Measurements from ENCODE around the gene HDDC3.
A peak's percentile ranks its signal among the peaks of the same experiment; 100 is the strongest.

Gene HDDC3

DNA sequence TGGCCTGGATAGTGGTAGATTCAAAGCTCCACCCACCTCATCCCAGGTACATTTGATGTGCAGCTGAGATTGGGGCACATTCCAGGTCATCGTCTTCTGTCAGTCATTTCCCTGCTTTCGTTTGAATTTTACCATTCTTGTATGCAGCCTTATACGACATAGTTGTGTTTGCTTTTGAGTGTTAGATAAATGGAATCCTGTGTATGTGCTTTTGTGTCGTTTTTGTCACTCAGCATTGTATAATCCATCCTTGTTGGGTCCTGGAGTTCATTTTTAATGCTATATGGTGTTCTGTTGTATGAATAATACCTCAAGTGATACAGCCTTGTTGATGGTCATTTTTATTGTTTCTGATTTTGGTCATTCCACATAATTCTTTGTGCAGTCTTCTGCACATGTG, 29.7 kb upstream of the HDDC3 start:
- Histone ChIP-seq H3K4me3 (ENCODE audit: low read depth in 1 of 2, low read length in 2 of 2) (no peak overlapping the region), H3K27ac (ENCODE audit: low read depth, low read length) (no peak overlapping the region), H3K9ac (ENCODE audit: low read depth in 1 of 2, low read length in 2 of 2) (no peak overlapping the region), H3K4me1 (ENCODE audit: control insufficient read depth in 1 of 2, insufficient read depth in 2 of 2, low read length in 2 of 2) (peaks cover 9% of the 10 kb centered on the region in 2 donors), H3K27me3 (ENCODE audit: control insufficient read depth in 1 of 2, insufficient read depth in 2 of 2, low read length in 2 of 2) (no peaks in the 10 kb centered on the region), H3K36me3 (ENCODE audit: control insufficient read depth in 1 of 2, insufficient read depth in 2 of 2, low read length in 2 of 2) (peaks cover 24 to 53% of the 10 kb centered on the region in 2 donors), H3K9me3 (ENCODE audit: control insufficient read depth in 1 of 2, low read length in 2 of 2) (no peaks in the 10 kb centered on the region)

DNA sequence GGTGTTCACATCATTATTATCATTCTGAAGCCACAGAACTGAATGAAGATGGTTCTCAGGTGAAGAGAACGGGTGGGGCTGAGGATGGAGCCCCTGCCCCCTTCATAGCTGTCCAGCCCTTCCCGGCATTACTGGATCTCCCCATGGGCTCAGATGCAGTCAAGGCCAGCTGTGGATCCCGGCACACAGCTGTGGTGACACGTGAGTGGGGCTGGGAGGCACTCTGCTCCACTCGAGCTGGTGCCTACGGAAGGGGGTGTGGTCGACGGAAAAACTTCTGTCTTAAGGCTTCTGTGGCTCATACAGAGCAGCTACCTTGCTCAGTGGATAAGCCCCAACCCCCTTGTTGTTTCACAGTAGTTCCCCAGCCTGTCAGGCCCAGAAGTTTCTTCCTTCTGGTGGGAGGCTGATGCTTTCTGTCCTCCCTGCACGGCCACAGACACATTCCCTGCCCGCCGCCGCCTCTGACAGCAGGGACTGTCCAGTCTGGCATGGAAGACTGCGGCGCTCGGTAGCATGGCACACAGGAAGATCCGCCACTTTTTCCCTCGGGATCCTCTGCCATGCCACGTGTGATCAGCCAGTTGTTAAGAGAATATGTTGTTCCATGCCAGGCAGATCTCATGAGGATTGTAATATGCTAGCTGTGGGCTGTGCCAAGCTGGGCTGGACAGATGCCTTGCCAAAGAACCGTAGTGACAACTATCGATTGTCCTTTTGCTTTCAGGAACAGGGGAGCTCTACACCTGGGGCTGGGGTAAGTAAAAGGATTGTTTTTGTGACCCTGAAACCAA, 28.1 kb upstream of the HDDC3 start:
- Histone ChIP-seq H3K27me3 (ENCODE audit: control insufficient read depth in 1 of 2, insufficient read depth in 2 of 2, low read length in 2 of 2) (no peaks in the 10 kb centered on the region), H3K4me3 (ENCODE audit: low read depth in 1 of 2, low read length in 2 of 2) (no peak overlapping the region), H3K36me3 (ENCODE audit: control insufficient read depth in 1 of 2, insufficient read depth in 2 of 2, low read length in 2 of 2) (peaks cover 22 to 41% of the 10 kb centered on the region in 2 donors), H3K27ac (ENCODE audit: low read depth, low read length) (no peak overlapping the region), H3K9ac (ENCODE audit: low read depth in 1 of 2, low read length in 2 of 2) (no peak overlapping the region), H3K9me3 (ENCODE audit: control insufficient read depth in 1 of 2, low read length in 2 of 2) (no peaks in the 10 kb centered on the region), H3K4me1 (ENCODE audit: control insufficient read depth in 1 of 2, insufficient read depth in 2 of 2, low read length in 2 of 2) (peaks cover 17 to 18% of the 10 kb centered on the region in 2 donors)

DNA sequence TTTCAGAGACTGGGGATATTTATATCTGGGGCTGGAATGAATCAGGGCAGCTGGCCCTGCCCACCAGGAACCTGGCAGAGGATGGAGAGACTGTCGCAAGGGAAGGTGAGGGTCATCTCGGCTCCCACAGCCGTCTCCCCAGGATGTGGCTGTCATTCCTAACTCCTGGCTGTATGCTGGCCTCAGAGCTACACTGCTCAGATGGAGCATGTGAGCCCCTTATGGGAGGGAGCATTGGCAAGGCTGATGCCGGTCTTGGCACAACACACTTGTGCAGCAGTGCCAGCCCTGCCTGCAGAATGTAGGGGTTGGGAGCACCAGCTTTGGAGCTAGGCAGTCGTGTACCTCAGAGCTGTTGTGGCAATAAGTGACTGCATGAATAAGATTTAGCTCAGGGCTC, 27.5 kb upstream of the HDDC3 start:
- Histone ChIP-seq H3K36me3 (ENCODE audit: control insufficient read depth in 1 of 2, insufficient read depth in 2 of 2, low read length in 2 of 2) (peaks cover 22 to 41% of the 10 kb centered on the region in 2 donors), H3K27me3 (ENCODE audit: control insufficient read depth in 1 of 2, insufficient read depth in 2 of 2, low read length in 2 of 2) (no peaks in the 10 kb centered on the region), H3K9me3 (ENCODE audit: control insufficient read depth in 1 of 2, low read length in 2 of 2) (no peaks in the 10 kb centered on the region), H3K4me1 (ENCODE audit: control insufficient read depth in 1 of 2, insufficient read depth in 2 of 2, low read length in 2 of 2) (peaks cover 20 to 22% of the 10 kb centered on the region in 2 donors), H3K4me3 (ENCODE audit: low read depth in 1 of 2, low read length in 2 of 2) (no peak overlapping the region), H3K9ac (ENCODE audit: low read depth in 1 of 2, low read length in 2 of 2) (no peak overlapping the region), H3K27ac (ENCODE audit: low read depth, low read length) (no peak overlapping the region)

DNA sequence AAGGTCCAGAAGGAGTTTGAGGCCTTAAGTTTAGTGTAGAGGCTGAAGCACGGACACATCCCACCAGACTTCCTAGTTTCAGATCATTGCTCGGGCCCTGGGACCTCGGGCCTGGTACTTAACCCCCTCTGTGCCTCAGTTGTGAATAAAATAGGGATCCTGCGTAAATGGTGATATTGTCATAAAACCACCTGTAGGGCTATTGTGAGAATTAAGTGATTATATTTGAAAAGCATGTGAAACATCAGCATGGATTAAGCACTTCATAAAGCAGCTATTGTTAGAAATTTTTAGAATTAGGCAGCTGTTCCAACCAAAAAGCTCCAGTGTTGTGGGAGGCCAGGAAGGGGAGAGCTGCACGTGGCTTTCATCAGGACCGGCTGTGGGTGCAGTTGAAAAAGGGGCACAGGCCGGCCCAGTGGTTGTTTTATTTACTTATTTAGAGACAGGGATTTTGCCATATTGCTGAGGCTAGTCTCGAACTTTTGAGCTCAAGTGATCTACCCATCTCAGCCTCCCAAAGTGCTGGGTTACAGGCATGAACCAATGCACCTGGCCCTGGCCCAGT, 26.8 kb upstream of the HDDC3 start:
- H3K27me3 ChIP-seq (ENCODE audit: control insufficient read depth in 1 of 2, insufficient read depth in 2 of 2, low read length in 2 of 2), result no peaks in the 10 kb centered on the region

DNA sequence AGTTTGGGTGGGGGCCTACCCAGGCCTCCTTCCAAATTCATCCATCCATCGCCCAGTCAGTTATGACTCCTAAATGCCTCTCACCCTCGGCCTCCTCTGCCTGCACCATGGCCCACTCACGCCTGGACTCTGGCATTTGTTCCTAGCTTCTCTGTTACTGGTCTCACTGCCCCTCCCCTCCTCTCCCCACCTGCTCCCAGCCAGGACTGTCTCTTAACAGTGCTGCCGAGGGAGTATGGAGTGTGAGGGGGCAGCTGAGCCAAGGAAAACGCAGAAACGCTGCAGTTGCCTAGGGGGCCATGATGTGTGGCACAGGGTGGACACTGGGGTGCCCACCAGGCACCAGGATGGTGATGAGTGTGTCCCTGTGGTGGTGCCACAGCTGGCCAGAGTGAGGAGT, 25.4 kb upstream of the HDDC3 start:
- Histone ChIP-seq H3K4me3 (ENCODE audit: low read depth in 1 of 2, low read length in 2 of 2) (peak overlapping the region; percentile 72 to 77), H3K36me3 (ENCODE audit: control insufficient read depth in 1 of 2, insufficient read depth in 2 of 2, low read length in 2 of 2) (peaks cover 27 to 40% of the 10 kb centered on the region in 2 donors), H3K4me1 (ENCODE audit: control insufficient read depth in 1 of 2, insufficient read depth in 2 of 2, low read length in 2 of 2) (peaks cover 20 to 22% of the 10 kb centered on the region in 2 donors), H3K27me3 (ENCODE audit: control insufficient read depth in 1 of 2, insufficient read depth in 2 of 2, low read length in 2 of 2) (no peaks in the 10 kb centered on the region), H3K9me3 (ENCODE audit: control insufficient read depth in 1 of 2, low read length in 2 of 2) (no peaks in the 10 kb centered on the region), H3K9ac (ENCODE audit: low read depth in 1 of 2, low read length in 2 of 2) (peak overlapping the region in 1 of 2 donors; percentile 69), H3K27ac (ENCODE audit: low read depth, low read length) (no peak overlapping the region)

More for the DNA sequence above, 26.8 kb upstream of the HDDC3 start:
- peaks cover 22 to 40% of the 10 kb centered on the region in 2 donors for H3K36me3 ChIP-seq (ENCODE audit: control insufficient read depth in 1 of 2, insufficient read depth in 2 of 2, low read length in 2 of 2)
- peaks cover 20 to 22% of the 10 kb centered on the region in 2 donors for H3K4me1 ChIP-seq (ENCODE audit: control insufficient read depth in 1 of 2, insufficient read depth in 2 of 2, low read length in 2 of 2)
- no peak overlapping the region for H3K9ac ChIP-seq (ENCODE audit: low read depth in 1 of 2, low read length in 2 of 2)
- no peak overlapping the region for H3K27ac ChIP-seq (ENCODE audit: low read depth, low read length)
- no peak overlapping the region for H3K4me3 ChIP-seq (ENCODE audit: low read depth in 1 of 2, low read length in 2 of 2)
- no peaks in the 10 kb centered on the region for H3K9me3 ChIP-seq (ENCODE audit: control insufficient read depth in 1 of 2, low read length in 2 of 2)

DNA sequence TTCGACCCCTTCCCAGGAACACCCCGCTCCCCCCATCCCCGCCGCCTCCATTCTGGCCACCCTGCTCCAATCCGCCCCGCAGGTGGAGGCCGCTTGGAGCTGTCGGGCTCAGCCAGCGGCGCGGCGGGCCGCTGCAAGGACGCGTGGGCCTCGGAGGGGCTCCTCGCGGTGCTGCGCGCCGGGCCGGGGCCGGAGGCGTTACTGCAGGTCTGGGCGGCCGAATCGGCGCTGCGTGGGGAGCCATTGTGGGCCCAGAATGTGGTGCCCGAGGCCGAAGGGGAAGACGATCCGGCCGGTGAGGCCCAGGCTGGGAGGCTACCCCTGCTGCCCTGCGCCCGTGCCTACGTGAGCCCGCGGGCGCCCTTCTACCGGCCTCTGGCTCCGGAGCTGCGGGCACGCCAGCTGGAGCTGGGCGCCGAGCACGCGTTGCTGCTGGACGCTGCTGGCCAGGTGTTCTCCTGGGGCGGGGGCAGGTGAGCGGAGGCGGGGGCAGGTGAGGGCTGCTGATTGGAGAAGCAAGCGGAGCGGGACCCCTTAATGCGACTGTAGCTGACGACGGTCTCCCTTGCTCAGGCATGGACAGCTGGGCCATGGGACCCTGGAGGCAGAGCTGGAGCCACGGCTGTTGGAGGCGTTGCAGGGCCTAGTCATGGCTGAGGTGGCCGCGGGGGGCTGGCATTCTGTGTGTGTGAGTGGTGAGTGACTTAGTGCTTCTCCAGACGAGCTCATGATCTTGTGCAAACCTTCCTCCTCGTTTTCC, 24.9 kb upstream of the HDDC3 start:
- Histone ChIP-seq H3K9ac (ENCODE audit: low read depth in 1 of 2, low read length in 2 of 2) (peak overlapping the region; percentile 69 to 74), H3K27ac (ENCODE audit: low read depth, low read length) (no peak overlapping the region)

DNA sequence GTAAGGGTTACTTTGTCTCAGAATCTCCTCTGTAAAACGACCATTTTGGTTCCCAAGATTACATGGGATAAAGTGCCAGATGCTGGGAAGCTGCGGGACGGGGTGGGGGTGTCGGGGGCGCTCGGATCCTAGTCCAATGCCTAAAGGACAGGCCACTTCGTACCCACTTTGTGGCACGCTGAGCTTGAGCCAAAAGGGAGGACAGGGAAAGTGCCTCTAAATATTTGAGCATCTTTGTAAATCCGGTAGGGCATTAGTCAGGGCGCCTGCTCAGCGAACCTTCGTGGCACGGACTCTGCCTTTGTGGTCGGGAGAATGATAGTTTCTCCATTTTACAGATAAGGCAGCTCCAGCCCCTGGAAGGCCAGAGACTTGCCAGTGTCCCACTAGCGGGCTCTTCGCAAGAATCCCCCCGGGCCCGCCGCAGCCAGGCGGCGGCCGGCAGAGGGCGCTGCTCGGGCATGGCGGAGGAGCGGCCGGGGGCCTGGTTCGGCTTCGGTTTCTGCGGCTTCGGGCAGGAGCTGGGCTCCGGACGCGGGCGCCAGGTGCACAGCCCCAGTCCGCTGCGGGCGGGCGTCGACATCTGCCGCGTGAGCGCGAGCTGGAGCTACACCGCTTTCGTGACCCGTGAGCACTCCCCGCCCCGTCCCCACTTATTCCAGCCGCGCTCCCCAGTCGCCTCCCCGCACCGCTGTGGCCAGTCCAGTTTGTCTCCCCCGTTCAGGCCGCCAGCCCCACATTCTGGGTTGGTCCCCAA, 24.1 kb upstream of the HDDC3 start:
- peak overlapping the region; percentile 72 to 77 for H3K4me3 ChIP-seq (ENCODE audit: low read depth in 1 of 2, low read length in 2 of 2)
- H3K36me3 ChIP-seq (ENCODE audit: control insufficient read depth in 1 of 2, insufficient read depth in 2 of 2, low read length in 2 of 2), result peaks cover 17 to 42% of the 10 kb centered on the region in 2 donors
- no peaks in the 10 kb centered on the region for H3K27me3 ChIP-seq (ENCODE audit: control insufficient read depth in 1 of 2, insufficient read depth in 2 of 2, low read length in 2 of 2)
- peaks cover 20 to 22% of the 10 kb centered on the region in 2 donors for H3K4me1 ChIP-seq (ENCODE audit: control insufficient read depth in 1 of 2, insufficient read depth in 2 of 2, low read length in 2 of 2)
- no peak overlapping the region for H3K27ac ChIP-seq (ENCODE audit: low read depth, low read length)
- H3K9me3 ChIP-seq (ENCODE audit: control insufficient read depth in 1 of 2, low read length in 2 of 2), result no peaks in the 10 kb centered on the region
- peak overlapping the region; percentile 69 to 74 for H3K9ac ChIP-seq (ENCODE audit: low read depth in 1 of 2, low read length in 2 of 2)

More for the DNA sequence above, 24.9 kb upstream of the HDDC3 start:
- Histone ChIP-seq H3K9me3 (ENCODE audit: control insufficient read depth in 1 of 2, low read length in 2 of 2) (no peaks in the 10 kb centered on the region), H3K27me3 (ENCODE audit: control insufficient read depth in 1 of 2, insufficient read depth in 2 of 2, low read length in 2 of 2) (no peaks in the 10 kb centered on the region), H3K4me1 (ENCODE audit: control insufficient read depth in 1 of 2, insufficient read depth in 2 of 2, low read length in 2 of 2) (peaks cover 20 to 22% of the 10 kb centered on the region in 2 donors), H3K4me3 (ENCODE audit: low read depth in 1 of 2, low read length in 2 of 2) (peak overlapping the region; percentile 72 to 77), H3K36me3 (ENCODE audit: control insufficient read depth in 1 of 2, insufficient read depth in 2 of 2, low read length in 2 of 2) (peaks cover 25 to 43% of the 10 kb centered on the region in 2 donors)

DNA sequence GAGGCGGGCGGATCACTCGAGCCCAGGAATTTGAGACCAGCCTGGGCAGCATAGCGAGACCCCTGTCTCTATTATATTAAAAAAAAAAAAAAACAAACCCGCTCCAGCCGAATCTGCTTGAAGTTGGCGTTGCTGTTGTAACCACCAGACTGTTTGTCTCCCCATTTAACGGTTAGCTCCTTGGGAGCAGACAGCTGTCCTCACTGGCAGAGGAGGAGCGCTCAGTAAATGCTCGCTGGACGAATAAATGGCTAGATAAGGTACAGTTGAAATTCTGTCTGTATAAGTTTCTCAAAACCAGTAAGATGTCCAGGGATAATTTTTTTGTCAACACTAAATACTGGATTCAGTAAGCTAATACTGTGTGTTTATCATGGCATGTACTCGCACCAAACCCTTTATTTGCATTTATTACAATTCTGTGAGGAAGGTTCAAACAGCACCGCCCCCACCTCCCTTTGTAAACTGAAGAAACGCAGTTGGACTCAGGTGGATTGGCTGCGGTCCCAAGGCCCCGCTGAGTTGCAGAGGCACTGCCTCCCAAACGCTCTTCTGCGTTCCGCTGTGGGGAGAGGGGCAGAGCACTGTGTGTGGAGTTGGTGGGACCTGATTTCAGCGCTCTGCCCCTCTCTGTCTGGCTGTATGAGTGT, 23.4 kb upstream of the HDDC3 start:
- peak overlapping the region; percentile 72 to 77 for H3K4me3 ChIP-seq (ENCODE audit: low read depth in 1 of 2, low read length in 2 of 2)
- H3K9ac ChIP-seq (ENCODE audit: low read depth in 1 of 2, low read length in 2 of 2), result peak overlapping the region; percentile 74 to 77
- H3K4me1 ChIP-seq (ENCODE audit: control insufficient read depth in 1 of 2, insufficient read depth in 2 of 2, low read length in 2 of 2), result peaks cover 20 to 22% of the 10 kb centered on the region in 2 donors
- H3K27ac ChIP-seq (ENCODE audit: low read depth, low read length), result no peak overlapping the region
- H3K9me3 ChIP-seq (ENCODE audit: control insufficient read depth in 1 of 2, low read length in 2 of 2), result no peaks in the 10 kb centered on the region
- peaks cover 11 to 42% of the 10 kb centered on the region in 2 donors for H3K36me3 ChIP-seq (ENCODE audit: control insufficient read depth in 1 of 2, insufficient read depth in 2 of 2, low read length in 2 of 2)
- no peaks in the 10 kb centered on the region for H3K27me3 ChIP-seq (ENCODE audit: control insufficient read depth in 1 of 2, insufficient read depth in 2 of 2, low read length in 2 of 2)

All from duodenal mucosa (tissue), 2 donors.